ENCODE results near the gene BCORL1. TPM values are rescaled to one million over a fixed set of nuclear protein-coding genes. Genes with fewer than 3 reads are reported as not detected.

BCORL1 gene
- total RNA-seq, 1 experiment from 2014 or later, result 30.8 TPM

DNA sequence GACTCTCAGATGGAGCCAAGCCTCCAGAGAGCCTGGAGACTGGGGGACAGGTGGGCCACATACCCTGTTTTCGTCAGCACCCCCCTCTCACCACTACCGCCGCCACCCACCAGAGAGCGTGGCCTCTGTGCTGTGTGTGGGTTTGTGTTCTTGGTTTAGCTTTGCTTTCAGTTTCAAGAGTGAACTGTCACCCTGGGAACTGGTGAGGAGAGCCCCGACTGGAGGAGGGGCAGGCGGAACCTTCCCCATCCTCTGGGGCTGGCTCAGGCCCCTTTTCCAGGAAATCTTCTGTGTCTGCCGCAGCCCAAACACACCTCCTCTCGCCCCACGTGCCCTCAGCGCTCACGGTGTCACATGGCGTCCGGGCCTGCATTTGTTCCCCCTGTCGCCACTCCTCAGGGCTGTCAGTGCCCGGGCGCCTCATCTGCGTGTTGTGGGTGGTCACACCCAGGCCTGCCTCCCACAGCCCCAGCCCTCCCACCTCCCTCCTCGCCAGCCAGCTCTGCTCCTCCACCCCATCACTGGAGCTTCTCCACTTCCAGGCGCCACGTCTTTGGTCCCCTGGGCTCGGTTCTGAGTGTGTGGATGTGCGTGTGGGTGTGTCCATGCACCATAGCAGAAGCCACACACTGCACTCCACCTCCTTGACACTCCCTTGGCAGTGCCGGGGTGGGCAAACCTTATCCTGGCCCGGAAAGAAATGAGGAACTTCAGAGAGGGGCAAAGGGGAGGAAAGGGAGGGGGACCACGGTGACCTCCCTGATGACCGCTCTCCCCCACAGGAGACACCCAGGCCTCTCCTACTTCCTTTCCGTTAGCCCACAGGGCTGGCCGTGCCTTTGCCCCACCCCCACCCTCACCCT is 100.0 kb downstream of the BCORL1 start:
- intact Hi-C loops (cut with micrococcal nuclease), result no loop called here
- CTCF ChIA-PET, result no interaction called here
- H3K4me1 ChIP-seq (ENCODE audit: control insufficient read depth in 1 of 2, insufficient read depth in 2 of 2, low read length in 2 of 2), result no peaks in the 10 kb centered on the region
- H3K27me3 ChIP-seq (ENCODE audit: insufficient read depth, low read length), result no peaks in the 10 kb centered on the region
- H3K9me3 ChIP-seq (ENCODE audit: control insufficient read depth in 1 of 2, insufficient read depth in 1 of 2, low read depth in 1 of 2, low read length in 2 of 2), result no peaks in the 10 kb centered on the region
- no peak for DNase-seq (ENCODE audit: low read depth, low spot score)
- H4K20me1 ChIP-seq (ENCODE audit: insufficient read depth), result no peaks in the 10 kb centered on the region
- ATAC-seq, result no peak
- RAD21 ChIA-PET (ENCODE audit: low non-redundant PET in 1 of 2, low total read pairs in 2 of 2, uncharacterized antibody in 2 of 2, unreplicated experiment in 2 of 2), result no interaction called here
- H3K9ac ChIP-seq (ENCODE audit: low read length), result no peak overlapping the region
- H3K4me2 ChIP-seq (ENCODE audit: low read length), result no peak overlapping the region
- no peak overlapping the region for H3K4me3 ChIP-seq (replicated peaks in 1 of 2; ENCODE audit: low read depth in 1 of 2, low read length in 2 of 2)
- TF ChIP-seq, protein P1, sequence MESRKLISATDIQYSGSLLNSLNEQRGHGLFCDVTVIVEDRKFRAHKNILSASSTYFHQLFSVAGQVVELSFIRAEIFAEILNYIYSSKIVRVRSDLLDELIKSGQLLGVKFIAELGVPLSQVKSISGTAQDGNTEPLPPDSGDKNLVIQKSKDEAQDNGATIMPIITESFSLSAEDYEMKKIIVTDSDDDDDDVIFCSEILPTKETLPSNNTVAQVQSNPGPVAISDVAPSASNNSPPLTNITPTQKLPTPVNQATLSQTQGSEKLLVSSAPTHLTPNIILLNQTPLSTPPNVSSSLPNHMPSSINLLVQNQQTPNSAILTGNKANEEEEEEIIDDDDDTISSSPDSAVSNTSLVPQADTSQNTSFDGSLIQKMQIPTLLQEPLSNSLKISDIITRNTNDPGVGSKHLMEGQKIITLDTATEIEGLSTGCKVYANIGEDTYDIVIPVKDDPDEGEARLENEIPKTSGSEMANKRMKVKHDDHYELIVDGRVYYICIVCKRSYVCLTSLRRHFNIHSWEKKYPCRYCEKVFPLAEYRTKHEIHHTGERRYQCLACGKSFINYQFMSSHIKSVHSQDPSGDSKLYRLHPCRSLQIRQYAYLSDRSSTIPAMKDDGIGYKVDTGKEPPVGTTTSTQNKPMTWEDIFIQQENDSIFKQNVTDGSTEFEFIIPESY (IDR thresholded peaks at IDR 0.05; ENCODE audit: extremely low read depth, insufficient replicate concordance, low read length), result no peak
- TF ChIP-seq ZNF274 (IDR thresholded peaks at IDR 0.05; ENCODE audit: low read depth, low read length) (no peak), SIN3A (IDR thresholded peaks at IDR 0.05; ENCODE audit: low read depth) (no peak), FOSL1 (IDR thresholded peaks at IDR 0.05; ENCODE audit: low read depth) (no peak), POLR2AphosphoS5 (IDR thresholded peaks at IDR 0.05; ENCODE audit: low read depth, low read length) (no peak), ELF1 (IDR thresholded peaks at IDR 0.05; ENCODE audit: borderline replicate concordance, low read depth) (no peak), CBX3 (IDR thresholded peaks at IDR 0.05; ENCODE audit: low read depth) (no peak)
- TF ChIP-seq, protein P2, sequence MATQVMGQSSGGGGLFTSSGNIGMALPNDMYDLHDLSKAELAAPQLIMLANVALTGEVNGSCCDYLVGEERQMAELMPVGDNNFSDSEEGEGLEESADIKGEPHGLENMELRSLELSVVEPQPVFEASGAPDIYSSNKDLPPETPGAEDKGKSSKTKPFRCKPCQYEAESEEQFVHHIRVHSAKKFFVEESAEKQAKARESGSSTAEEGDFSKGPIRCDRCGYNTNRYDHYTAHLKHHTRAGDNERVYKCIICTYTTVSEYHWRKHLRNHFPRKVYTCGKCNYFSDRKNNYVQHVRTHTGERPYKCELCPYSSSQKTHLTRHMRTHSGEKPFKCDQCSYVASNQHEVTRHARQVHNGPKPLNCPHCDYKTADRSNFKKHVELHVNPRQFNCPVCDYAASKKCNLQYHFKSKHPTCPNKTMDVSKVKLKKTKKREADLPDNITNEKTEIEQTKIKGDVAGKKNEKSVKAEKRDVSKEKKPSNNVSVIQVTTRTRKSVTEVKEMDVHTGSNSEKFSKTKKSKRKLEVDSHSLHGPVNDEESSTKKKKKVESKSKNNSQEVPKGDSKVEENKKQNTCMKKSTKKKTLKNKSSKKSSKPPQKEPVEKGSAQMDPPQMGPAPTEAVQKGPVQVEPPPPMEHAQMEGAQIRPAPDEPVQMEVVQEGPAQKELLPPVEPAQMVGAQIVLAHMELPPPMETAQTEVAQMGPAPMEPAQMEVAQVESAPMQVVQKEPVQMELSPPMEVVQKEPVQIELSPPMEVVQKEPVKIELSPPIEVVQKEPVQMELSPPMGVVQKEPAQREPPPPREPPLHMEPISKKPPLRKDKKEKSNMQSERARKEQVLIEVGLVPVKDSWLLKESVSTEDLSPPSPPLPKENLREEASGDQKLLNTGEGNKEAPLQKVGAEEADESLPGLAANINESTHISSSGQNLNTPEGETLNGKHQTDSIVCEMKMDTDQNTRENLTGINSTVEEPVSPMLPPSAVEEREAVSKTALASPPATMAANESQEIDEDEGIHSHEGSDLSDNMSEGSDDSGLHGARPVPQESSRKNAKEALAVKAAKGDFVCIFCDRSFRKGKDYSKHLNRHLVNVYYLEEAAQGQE (IDR thresholded peaks at IDR 0.05; ENCODE audit: low read depth), result no peak
- TF ChIP-seq, protein P3, sequence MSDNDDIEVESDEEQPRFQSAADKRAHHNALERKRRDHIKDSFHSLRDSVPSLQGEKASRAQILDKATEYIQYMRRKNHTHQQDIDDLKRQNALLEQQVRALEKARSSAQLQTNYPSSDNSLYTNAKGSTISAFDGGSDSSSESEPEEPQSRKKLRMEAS (IDR thresholded peaks at IDR 0.05), result no peak
- H3K36me3 ChIP-seq (ENCODE audit: control insufficient read depth in 1 of 2, insufficient read depth in 2 of 2, low read length in 2 of 2), result no peaks in the 10 kb centered on the region
- H2AFZ ChIP-seq (ENCODE audit: low read depth, low read length, poor library complexity, severe bottlenecking), result no peak overlapping the region
- no peak overlapping the region for H3K27ac ChIP-seq (ENCODE audit: low read depth, low read length)
- POLR2A ChIA-PET, result no interaction called here
- H3K79me2 ChIP-seq (ENCODE audit: insufficient read depth, low read length), result peaks cover 8% of the 10 kb centered on the region
- no TSS peak for BruUV-seq (replicated peaks)
- H3K9me2 ChIP-seq (ENCODE audit: insufficient read depth), result no peaks in the 10 kb centered on the region
